Fibroblast of skin of scalp (primary cell): Measurements from ENCODE around the gene DDX41.
"Not testable (repeated sequence)": the region's sequence is repeated elsewhere in the genome, so short reads cannot be mapped to it uniquely, and the experiment has no call there.

Source experiments
- DNase-seq: peaks from one replicate; pipeline ENCODE4 v3.0.0-alpha.2; 2013

DDX41 gene

GRCh38 chr5:177497292-177498012, 19.3 kb downstream of the DDX41 start, which contains the start of gene PDLIM7:
Gene PDLIM7 (minus strand): TSS chr5:177497604. CDS start chr5:177496512, 1,092 bp downstream.
- peak; percentile 99 for DNase-seq

GRCh38 chr5:177496727-177497291, 20.0 kb downstream of the DDX41 start:
- DNase-seq: peak; percentile 99

DNA sequence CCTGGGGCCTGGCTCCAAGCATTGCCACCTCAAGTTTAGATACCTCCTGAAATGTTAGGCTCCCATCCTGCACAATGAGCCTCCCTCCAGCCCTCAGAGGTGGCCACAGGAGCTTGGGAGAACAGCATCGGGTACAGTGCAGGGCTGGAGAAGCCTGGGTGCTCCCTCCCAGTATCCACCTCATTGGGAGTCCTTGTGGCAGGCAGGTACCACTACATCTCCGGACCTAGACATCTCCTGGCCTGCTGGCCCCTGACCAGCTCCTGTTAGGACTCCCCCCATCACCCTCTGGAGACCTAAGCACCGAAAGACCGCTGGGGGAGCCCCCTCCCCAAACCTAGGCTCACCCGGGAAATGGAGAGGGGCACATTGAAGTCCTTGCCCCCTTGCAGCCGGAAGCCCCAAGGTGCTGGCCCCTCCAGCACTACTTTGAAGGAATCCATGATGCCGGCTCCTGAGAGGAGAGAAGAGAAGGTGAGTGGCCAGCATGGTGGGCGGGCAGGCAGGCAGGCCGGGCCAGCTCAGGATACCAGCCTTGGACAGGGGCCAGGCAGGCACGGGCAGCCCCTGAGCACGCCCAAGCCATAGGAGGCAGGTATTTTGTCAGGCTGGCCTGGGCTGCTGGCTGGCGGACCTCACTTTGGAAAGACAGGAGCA, 20.6 kb downstream of the DDX41 start:
- peak; percentile 79 for DNase-seq

DNA sequence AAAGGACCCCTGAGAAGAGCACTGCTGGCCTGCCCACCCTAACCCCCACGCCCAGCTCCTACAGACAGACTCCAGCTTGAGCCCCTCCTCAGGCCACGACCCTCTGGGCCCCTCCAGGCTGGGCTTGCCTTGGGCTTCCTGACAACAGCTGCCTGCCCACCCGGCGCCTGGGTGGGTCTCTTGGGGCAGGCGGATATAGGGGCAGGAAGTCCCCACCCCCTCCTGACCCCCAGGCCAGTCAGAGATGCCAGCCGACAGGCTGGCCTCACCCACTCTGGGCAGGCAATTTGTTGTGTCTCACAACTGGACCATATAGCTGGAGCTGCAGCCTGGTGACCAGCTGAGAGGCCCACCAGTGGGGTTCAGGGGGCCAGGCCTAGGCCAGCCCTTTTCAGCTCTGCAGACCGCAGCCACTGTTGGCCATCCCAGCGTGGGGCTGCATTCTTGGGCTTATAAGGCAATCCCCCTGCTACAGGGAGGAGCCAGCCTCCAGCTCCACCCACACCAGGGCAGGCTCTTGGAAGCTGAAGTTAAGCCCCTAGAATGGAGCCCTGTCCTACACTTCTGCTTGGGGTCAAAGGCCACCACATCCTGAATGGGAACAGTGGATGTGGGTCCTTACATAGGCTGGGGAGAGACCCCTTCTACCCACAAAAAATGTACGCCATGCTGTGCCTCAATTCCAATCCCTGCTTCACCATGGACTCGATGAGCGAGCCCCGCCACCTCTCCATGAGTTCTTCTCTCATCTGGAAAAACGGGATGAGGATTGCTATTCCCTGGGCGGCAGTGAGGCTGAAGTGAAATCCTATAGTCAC, 21.3 kb downstream of the DDX41 start:
- peak; percentile 98 for DNase-seq

GRCh38 chr5:177494346-177495195, 22.2 kb downstream of the DDX41 start:
- peak; percentile 98 for DNase-seq

DNA sequence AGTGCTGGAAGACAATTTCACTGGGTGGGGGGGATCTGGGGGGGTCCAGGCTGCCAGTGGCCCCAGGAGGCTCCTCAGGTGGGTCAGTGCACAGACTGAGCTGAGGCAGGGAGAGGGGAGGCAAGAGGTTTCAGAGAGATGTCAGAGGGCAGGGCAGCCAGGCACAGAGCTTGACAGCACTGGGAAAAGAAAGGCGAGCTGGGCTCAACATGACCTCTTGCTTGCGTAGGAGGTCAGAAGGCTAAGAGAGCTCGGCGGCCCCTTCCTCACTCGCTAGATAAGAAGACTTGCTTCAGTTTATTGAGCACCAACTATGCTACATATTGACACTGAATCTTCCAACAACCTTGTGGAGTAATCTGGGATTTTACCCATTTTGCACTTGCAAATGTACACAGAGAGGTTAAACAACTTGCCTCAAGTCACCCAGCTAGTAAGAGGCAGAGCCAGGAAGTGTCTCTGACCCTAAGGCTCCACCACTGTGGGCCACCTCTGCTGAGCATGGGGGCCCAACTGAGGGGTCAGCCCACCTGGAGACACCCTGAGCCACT, 22.9 kb downstream of the DDX41 start:
- DNase-seq: no peak

DNA sequence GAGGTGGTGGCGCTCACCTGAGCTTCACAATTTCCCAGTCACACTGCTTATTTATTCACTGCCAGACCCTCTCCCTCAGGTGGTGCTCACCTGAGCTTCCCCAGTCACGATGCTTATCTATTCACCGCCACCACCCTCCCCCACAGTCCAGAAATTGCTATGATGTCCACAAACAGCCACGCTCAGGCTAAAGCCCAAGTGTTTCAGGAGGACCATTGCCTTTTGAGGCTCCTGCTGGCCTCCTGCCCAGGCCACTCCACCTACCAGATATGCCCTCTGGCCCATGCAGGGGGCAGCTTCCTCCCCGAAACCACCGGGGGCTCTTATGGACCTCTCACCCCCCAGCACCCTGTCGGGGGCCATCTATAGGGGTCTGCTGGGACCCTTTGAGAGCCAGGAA, 23.9 kb downstream of the DDX41 start:
- no peak for DNase-seq

DNA sequence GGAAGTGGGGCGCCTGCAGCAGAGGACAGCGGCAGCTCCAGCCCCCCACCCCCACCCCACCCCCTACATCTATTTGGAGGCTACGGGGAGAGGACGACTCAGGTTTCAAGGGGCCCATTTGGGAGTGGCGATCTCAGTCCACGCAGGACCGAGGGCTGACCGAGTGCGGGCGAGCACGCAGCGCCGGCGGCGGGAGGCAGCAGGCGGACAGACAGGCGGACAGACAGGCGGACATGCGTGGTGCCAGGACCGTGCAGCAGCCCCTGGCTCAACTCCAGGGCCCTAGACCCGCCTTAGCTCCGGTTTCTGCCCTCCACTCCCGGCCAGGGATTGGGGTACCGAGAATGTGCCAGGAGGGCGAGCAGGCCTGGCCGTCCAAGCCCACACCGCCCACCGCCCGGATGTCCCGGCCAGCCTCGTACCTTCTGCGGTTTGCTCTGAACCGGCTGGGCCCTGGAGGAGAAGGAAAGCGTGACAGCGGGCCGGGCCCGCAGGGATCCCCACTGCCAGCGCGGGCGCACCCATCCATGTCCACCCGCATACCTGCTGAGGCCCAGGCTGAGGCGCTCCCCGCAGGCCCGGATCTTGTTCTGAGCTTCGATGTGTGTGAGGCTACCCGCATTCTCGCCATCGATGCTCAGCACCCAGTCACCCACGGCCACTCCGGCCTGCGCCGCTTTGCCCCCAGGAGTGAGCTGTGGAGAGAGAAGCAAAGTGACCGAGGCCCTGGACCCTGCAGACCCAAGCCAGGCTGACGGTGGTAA, 24.6 kb downstream of the DDX41 start:
- DNase-seq: no peak

DNA sequence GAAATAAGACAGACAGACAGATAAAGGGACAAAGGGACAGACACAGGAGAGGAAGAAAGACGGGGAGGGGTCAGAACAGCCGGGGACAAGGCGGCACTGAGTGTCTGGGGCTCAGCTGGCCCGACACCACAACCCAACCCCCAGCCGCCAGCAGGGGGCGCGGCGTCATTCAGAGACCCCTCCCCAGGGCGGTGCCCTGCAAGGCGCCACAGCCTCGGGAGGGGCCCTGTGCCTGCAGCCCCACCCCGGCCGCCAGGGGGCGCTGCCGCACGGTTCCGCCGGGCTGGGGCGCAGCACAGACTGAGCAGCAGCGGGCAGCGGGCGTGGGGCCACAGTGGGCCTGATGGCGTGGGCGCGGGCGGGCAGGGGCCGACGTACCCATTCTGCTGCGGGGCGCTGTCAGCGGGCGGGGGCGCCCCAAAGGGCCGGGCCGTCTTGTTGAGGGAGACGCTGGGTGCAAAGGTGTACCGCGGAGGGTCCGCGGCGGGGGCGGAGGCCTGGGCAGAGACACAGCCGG, 25.3 kb downstream of the DDX41 start:
- DNase-seq: peak; percentile 72

GRCh38 chr5:177490992-177491391, 25.8 kb downstream of the DDX41 start:
- no peak for DNase-seq

GRCh38 chr5:177490311-177490991, 26.3 kb downstream of the DDX41 start:
- DNase-seq: no peak

DNA sequence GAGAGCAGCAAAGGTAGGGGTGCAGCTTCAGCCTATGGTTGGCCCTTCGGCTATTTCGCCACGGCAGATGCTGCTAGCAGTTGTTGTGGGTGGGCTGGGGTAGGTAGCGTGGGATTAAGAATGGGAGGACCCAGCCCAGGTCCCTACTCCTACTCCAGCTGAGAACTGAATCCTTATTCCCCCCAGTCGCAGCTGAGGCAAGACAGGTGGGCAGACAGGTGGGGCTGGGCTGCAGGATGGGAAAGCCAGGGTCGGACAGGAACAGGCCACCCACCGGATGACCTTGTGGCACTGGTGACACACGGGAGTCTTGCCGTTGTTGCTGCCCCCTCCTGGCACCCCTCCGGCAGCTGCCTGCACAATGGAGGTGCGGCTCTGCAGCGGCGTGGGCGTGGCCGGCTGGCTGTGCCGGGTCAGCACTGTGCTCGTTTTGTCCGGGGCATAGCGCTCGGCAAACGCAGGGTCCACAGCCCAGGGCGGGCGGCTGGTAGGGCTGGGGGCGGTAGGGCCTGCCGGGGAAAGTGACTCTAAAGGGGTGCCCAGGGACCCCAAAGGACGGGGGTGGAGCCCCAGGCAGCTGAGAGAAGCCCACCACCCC, 27.5 kb downstream of the DDX41 start:
- no peak for DNase-seq

- no peak for DNase-seq
Observed at GRCh38 chr5:177487975-177488374, 28.8 kb downstream of the DDX41 start.

DNA sequence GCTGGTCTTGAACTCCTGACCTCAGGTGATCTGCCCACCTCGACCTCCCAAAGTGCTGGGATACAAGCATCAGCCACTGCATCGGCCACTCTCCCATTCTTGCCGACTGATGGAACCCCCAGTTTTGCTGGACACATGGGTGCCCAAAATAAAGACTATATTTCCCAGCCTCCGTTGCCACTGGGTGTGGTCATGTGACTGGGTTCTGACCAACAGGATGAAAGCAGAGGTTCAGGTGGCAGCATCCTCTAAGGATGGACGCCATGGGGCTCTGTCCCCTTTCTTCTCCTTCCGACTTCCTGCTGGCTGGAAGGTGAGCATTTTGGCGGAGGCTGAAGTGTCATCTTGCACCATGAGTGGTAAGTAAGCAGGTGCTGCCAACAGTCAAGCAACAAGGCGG, 29.6 kb downstream of the DDX41 start:
- DNase-seq: no peak

GRCh38 chr5:177486256-177486655, 30.5 kb downstream of the DDX41 start:
- no peak for DNase-seq

DNA sequence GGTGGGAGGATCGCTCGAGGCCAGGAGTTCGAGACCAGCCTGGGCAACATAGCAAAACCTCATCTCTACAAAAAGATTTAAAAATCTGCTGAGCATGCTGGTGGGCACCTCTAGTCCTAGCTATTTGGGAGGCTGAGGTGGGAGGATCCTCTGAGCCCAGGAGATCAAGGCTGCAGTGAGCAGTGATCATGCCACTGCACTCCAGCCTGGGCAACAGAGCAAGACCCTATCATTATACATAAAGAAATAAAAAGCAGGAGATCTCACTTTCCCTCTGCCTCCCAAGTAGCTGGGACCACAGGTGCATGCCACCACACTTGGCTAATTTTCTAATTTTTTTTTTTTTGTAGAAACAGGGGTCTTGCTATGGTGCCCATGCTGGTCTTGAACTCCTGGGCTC, 31.0 kb downstream of the DDX41 start:
- DNase-seq: not testable (repeated sequence)

DNA sequence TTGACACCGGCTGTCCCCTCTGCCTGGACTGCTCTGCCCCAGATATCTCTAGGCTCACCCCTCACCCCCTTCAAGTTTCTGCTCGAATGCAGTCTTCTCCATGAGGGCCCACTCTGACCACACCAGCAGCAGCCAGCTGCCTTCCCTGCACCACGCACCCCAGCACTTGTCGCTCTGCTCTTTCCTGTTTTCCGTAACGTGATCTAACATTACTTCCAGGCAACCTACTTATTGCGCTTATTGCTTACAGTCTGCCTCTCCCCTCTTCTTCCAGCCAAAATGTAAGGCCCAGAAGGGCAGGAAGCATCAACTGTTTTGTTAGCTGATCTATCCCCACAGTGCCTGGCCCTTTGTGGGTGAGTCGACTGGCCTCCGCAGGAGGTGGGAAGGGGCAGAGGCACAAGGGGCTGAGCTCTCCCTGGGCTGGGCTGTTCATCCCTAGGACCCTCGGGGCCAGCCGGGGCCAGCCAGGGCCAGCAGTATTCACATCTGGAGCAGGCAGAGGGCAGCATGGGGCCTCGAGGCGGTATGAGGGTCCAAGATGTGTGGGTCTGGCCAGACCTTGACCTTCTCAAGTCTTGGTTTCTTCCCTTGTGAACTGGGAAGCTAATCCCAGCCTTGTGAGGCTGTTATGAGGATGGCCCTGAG, 31.7 kb downstream of the DDX41 start:
- DNase-seq: no peak

DNA sequence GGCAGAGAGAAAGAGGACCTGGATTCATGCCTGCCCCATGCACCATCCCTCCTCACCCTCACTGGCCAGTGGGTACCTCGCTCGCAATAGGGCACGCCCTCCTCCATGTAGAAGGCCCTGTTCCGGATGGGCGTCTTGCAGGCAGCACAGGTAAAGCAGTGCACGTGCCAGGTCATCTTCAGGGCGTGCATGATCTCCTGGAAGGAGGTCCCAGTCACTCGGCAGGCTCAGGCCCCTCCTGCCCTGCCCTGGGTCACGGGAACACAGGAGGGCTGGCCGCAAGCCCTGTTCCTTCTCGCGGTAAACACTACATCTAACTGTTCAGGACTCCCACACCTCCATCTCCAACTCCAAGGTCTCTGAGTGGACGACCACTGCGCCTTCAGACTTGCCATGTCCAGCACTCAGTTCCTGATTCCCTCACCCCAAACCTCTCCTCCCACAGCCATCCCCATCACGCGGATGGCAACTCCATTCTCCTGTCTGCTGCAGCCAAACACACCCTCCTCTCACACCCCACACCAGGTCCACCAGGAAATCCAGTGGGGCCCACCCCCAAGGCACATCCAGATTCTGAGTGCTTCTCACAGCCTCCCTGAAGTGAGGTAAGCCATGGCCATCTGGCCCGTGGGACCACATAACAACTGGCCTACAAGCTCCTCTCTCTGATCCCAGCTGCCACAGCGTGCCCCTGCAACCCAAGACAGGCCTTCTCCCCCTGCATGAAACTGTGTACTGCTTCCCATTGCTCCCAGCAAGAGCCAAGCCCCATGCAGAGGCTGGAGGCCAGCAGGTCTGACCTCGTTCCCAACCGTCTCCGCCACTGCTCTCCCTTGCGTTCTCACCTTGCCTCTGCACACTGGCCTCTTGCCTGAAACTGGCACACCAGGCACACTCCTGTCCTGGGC, 32.5 kb downstream of the DDX41 start:
- DNase-seq: no peak
